Esophagus muscularis mucosa (tissue), 4 donors: Measurements from ENCODE around the gene ARL6IP1. TPM values are rescaled to one million over a fixed set of nuclear protein-coding genes. Genes with fewer than 3 reads are reported as not detected.
"Not testable (repeated sequence)": the region's sequence is repeated elsewhere in the genome, so short reads cannot be mapped to it uniquely, and the experiment has no call there.

Source experiments
- DNase-seq: peaks from one replicate; pipeline ENCODE4 v3.0.0-alpha.2; 2017; ENCODE audit errors: extremely low spot score
- H3K27ac ChIP-seq, 4 donors: fragments of 200-600 bp; sonication (generic); replicated peaks in 1 of 4; 1 replicate in 3 of 4; 2 replicates in 1 of 4; pipeline ENCODE4 v1.5.1; 2016 to 2019; ENCODE audit warnings: mild to moderate bottlenecking in 1 of 4
- H3K27me3 ChIP-seq, 4 donors: fragments of 200-600 bp; sonication (generic); one replicate each; pipeline versions ENCODE4 v1.5.1 to v1.6.0; 2016 to 2019
- H3K36me3 ChIP-seq, 4 donors: fragments of 200-600 bp; sonication (generic); one replicate each; pipeline ENCODE4 v1.5.1; 2016 to 2019
- H3K4me1 ChIP-seq, 4 donors: fragments of 200-600 bp; sonication (generic); one replicate each; pipeline ENCODE4 v1.5.1; 2016 to 2019
- H3K4me3 ChIP-seq, 4 donors: fragments of 200-600 bp; sonication (generic); 1 replicate in 2 of 4; 2 replicates in 2 of 4; pipeline ENCODE4 v1.5.1; 2016 to 2019; ENCODE audit warnings: mild to moderate bottlenecking in 4 of 4, moderate library complexity in 1 of 4
- H3K9me3 ChIP-seq, 4 donors: fragments of 200-600 bp; sonication (generic); 1 replicate in 3 of 4; 2 replicates in 1 of 4; pipeline ENCODE4 v1.5.1; 2016 to 2019
- EP300 ChIP-seq: sonication (generic); formaldehyde crosslinking; IDR thresholded peaks from one replicate; pipeline ENCODE4 v1.6.1; 2017; ENCODE audit warnings: antibody characterized with exemption
- POLR2A ChIP-seq: fragments of 450-650 bp; IDR thresholded peaks from one replicate; pipeline ENCODE4 v1.6.1; 2017; ENCODE audit warnings: antibody characterized with exemption, moderate library complexity, mild to moderate bottlenecking, low read depth
- POLR2AphosphoS5 ChIP-seq, 2 donors: sonication (generic); formaldehyde crosslinking; IDR thresholded peaks; one replicate each; pipeline ENCODE4 v1.6.1; 2017; ENCODE audit warnings: antibody characterized with exemption in 2 of 2
- WGBS: methylation state at CpG from one replicate; pipeline ENCODE4 v1.1.5; 2018; 5-methylcytosine and 5-hydroxymethylcytosine counted together
- intact Hi-C: fragments of 100-400 bp; cut with DNase I; formaldehyde crosslinking; loops from one replicate; pipeline ENCODE4 v1.15.1; 2023
- total RNA-seq, 4 donors: library from RNA; depleted of rRNA; stranded (reverse); fragments of >200 nt; gene quantifications; one replicate each; pipeline versions ENCODE4 v1.1.0 to v1.2.1, GENCODE V29; 2016
- TF ChIP-seq, protein P1 (sequence below), 3 experiments: fragments of 200-600 bp in 2 of 3; fragments of 450-650 bp in 1 of 3; sonication (generic) in 2 of 3; IDR thresholded peaks; one replicate each; pipeline ENCODE4 v1.5.1; 2017 to 2019; ENCODE audit warnings: antibody characterized with exemption in 3 of 3, mild to moderate bottlenecking in 2 of 3, moderate library complexity in 1 of 3

The ARL6IP1 gene
- total RNA-seq, 4 donors from 2014 or later, result 53.4 to 146 (median 91.2) TPM

DNA sequence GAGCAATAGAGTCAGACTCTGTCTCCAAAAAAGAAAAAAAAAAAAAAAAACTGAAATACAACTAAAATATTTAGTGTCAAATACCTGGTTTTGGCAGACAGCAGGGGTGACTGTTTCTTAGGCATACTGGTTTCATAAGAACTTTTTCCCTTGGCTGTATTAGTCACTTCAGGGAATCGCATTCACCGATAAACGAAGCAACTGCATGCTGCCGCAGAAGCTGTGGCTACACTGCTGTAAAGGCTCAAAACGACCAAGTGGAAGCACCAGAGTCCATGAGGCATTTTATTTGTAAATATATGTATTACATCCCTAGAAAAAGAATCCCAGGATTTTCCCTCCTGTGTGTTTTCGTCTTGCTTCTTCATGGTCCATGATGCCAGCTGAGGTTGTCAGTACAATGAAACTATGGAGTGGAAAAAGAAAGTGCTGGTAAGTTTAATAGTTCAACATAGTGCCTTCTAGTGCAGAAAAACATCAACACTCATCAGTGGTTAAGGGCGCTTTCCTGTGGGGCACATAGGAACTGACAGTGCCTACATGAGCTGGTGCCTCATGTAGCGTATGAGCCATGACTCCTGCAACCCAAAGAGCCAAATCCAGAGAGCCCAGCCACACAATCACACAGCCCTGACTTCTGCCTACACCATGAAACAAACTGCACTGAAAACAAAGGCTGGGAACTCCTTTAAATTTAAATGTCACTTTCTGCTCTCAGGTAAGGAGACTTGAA, 18.5 kb downstream of the ARL6IP1 start:
- Histone ChIP-seq H3K9me3 (no peaks in the 10 kb centered on the region), H3K36me3 (peaks cover 33 to 60% (median 52%) of the 10 kb centered on the region in 4 donors), H3K27me3 (no peaks in the 10 kb centered on the region), H3K4me3 (no peak overlapping the region), H3K27ac (no peak overlapping the region), H3K4me1 (peaks cover 30 to 47% (median 45%) of the 10 kb centered on the region in 4 donors)
- TF ChIP-seq POLR2AphosphoS5 (IDR thresholded peaks at IDR 0.05) (no peak), EP300 (no peak), POLR2A (no peak)
- TF ChIP-seq, protein P1, sequence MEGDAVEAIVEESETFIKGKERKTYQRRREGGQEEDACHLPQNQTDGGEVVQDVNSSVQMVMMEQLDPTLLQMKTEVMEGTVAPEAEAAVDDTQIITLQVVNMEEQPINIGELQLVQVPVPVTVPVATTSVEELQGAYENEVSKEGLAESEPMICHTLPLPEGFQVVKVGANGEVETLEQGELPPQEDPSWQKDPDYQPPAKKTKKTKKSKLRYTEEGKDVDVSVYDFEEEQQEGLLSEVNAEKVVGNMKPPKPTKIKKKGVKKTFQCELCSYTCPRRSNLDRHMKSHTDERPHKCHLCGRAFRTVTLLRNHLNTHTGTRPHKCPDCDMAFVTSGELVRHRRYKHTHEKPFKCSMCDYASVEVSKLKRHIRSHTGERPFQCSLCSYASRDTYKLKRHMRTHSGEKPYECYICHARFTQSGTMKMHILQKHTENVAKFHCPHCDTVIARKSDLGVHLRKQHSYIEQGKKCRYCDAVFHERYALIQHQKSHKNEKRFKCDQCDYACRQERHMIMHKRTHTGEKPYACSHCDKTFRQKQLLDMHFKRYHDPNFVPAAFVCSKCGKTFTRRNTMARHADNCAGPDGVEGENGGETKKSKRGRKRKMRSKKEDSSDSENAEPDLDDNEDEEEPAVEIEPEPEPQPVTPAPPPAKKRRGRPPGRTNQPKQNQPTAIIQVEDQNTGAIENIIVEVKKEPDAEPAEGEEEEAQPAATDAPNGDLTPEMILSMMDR (IDR thresholded peaks at IDR 0.05), result no peak
- 88% methylated on average over 8 of the region's 8 CpGs for WGBS
- no peak for DNase-seq
- intact Hi-C loops, result no loop called here

DNA sequence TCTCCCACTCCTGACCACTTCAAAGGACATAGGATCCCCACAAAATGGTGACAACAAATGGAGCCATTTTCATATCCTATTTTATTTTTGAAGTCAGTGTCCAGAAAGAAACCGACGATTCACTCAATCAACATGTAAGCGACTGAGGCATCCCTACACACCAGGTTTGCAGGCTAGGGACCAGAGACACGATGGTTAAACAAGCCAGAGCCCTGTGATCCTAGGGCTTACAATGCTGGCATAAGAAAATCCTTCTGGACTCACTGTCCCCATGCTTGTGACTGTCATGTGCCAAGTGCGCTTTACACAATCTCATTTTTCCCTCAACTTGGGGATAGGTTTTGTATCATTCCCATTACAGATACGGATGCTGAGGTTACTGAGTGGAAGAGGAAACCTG, 20.1 kb downstream of the ARL6IP1 start:
- H3K27me3 ChIP-seq, intact Hi-C loops: not testable (repeated sequence)

DNA sequence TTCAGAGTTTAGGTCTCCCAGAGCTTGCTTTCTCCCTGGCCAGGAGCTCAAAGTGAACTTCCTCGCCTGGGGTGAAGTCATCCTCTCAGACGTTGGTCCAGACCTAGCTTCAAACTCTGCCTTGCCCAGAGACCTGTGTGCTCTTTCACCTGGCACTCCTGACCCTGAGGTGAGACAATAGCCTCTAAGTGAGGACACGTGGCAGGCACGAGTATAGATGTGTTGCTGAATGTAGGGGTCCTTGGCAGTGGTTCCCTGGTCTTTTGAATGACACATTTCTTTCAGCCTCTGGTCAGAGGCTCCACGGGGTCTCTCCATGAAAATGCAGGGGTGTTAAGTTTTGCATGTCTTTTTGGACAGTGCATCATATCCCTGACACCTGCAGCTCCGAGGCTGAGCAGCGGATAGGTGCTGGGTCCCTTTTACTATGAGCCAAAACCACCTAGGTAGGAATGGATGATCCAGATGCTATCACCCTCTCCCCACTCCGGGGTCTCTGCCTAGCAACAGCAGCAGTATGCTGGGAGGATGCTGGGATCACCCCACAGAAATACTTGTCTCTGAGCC, 20.8 kb downstream of the ARL6IP1 start:
- Histone ChIP-seq H3K4me1 (peaks cover 8 to 23% (median 22%) of the 10 kb centered on the region in 4 donors), H3K27ac (peak overlapping the region in 1 of 4 donors; percentile 46), H3K36me3 (peaks cover 18 to 37% (median 30%) of the 10 kb centered on the region in 4 donors)
- H3K27me3 ChIP-seq, H3K4me3 ChIP-seq, DNase-seq, H3K9me3 ChIP-seq, intact Hi-C loops: not testable (repeated sequence)
- WGBS, result 49% methylated on average over 6 of the region's 8 CpGs

More for the DNA sequence above, 20.1 kb downstream of the ARL6IP1 start:
- not testable (repeated sequence) for H3K9me3 ChIP-seq, H3K4me3 ChIP-seq, H3K27ac ChIP-seq, DNase-seq
- Histone ChIP-seq H3K36me3 (peaks cover 23 to 44% (median 36%) of the 10 kb centered on the region in 4 donors), H3K4me1 (peaks cover 15 to 30% (median 28%) of the 10 kb centered on the region in 4 donors)
- WGBS, result no CpG with 5 or more reads among the region's 6 CpGs

DNA sequence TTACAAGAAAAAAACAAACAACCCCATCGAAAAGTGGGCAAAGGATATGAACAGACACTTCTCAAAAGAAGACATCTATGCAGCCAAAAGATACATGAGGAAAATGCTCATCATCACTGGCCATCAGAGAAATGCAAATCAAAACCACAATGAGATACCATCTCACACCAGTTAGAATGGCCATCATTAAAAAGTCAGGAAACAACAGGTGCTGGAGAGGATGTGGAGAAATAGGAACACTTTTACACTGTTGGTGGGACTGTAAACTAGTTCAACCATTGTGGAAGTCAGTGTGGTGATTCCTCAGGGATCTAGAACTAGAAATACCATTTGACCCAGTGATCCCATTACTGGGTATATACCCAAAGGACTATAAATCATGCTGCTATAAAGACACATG, 23.7 kb downstream of the ARL6IP1 start:
- H3K4me1 ChIP-seq, H3K4me3 ChIP-seq, DNase-seq, intact Hi-C loops, H3K9me3 ChIP-seq, H3K27ac ChIP-seq, H3K27me3 ChIP-seq, H3K36me3 ChIP-seq: not testable (repeated sequence)
- 100% methylated on average over 1 of the region's 1 CpG for WGBS

DNA sequence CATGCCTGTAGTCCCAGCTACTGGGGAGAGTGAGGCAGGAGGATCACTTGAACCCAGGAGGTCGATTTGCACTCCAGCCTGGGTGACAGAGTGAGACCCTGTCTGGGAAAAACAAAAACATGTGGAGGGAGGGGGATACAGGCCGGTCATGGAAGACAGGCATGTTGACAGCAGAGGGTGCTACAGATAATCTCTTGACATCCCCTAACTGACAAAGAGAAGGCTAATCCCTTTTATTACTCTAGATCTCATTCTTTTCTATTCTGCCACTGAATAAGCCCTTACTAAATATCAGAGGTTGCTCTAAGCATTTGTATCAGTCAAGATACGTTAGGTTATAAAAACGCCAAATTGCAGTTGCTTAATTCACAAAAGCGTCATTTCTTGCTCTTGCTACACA, 25.0 kb downstream of the ARL6IP1 start:
- H3K9me3 ChIP-seq, H3K36me3 ChIP-seq, intact Hi-C loops, H3K4me1 ChIP-seq, H3K27me3 ChIP-seq, H3K27ac ChIP-seq, H3K4me3 ChIP-seq, DNase-seq: not testable (repeated sequence)
- WGBS, result 75% methylated on average over 5 of the region's 5 CpGs

DNA sequence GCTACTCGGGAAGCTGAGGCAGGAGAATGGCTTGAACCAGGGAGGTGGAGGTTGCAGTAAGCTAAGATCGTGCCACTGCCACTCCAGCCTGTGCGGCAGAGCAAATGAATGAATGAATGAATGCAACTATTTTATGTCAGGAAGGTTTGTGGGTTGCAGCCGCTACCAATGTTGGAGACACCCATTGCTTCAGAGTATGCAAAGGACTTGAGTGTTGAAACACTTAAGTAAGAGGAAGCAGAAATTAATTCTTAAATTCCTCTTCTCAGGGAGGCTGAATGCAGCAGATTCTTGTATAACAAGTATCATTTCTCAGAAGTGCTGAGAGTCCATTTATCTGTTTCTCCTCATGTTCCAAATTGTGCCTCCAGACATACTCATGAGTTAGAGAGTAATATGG, 26.7 kb downstream of the ARL6IP1 start:
- H3K27ac ChIP-seq, intact Hi-C loops, H3K4me1 ChIP-seq, H3K27me3 ChIP-seq, H3K4me3 ChIP-seq, H3K9me3 ChIP-seq, H3K36me3 ChIP-seq, DNase-seq: not testable (repeated sequence)
- 98% methylated on average over 4 of the region's 4 CpGs for WGBS

DNA sequence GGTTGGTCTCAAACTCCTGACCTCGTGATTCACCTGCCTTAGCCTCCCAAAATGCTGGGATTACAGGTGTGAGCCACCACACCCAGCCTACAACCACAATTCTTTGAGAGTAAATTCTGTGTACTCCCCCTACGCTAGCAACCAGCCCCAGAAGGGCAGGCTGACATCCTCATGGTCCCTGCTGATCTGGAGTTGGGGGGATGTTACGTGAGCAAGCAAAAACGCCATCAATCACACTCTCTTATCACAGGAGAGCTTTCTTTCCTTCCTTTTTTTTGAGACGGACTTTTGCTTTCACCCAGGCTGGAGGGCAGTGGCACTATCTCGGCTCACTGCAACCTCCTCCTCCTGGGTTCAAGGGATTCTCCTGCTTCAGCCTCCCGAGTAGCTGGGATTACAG, 29.2 kb downstream of the ARL6IP1 start:
- DNase-seq, intact Hi-C loops, H3K4me1 ChIP-seq, H3K4me3 ChIP-seq, H3K9me3 ChIP-seq, H3K27ac ChIP-seq, H3K27me3 ChIP-seq, H3K36me3 ChIP-seq: not testable (repeated sequence)
- 77% methylated on average over 7 of the region's 7 CpGs for WGBS

DNA sequence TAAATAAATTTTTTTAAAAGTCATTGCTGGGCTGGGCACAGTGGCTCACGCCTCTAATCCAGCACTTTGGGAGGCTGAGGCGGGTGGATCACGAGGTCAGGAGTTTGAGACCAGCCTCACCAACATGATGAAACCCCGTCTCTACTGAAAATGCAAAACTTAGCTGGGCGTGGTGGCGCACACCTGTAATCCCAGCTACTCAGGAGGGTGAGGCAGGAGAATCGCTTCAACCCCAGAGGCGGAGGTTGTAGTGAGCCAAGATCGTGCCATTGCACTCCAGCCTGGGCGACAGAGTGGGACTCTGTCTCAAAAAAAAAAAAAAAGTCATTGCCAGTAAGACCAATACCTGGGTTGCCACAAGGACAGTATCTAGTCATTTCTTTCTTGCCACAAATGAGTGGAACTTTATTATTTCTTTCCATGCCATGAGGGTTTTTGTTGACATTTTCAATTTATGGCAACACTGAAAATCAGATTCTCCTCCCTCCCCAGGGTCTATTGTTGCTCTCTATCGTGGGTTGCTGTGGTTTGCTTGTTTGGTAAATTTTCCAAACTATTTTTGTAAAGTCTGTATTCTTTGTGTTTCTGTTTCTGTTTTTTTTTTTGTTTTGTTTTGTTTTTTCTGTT, 30.9 kb downstream of the ARL6IP1 start:
- H3K27ac ChIP-seq, H3K27me3 ChIP-seq, H3K4me3 ChIP-seq, H3K4me1 ChIP-seq, H3K9me3 ChIP-seq, intact Hi-C loops, H3K36me3 ChIP-seq, DNase-seq: not testable (repeated sequence)
- WGBS, result 95% methylated on average over 11 of the region's 11 CpGs

DNA sequence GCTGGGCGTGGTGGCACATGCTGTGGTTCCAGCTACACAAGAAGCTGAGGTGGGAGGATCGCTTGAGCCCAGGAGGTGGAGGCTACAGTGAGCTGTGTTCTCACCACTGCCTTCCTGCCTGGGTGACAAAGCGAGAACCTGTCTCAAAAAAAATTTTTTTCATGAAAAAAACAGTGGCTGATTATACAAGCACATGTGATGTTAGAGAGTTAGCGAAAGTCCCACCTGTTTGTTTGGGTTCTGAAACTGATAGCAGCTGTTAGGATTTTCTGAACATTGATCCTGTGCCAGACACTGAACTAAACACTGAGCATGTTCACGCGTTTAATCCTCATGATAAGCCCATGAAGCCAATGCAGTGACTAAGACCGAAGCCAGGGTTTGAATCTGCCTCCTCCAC, 34.1 kb downstream of the ARL6IP1 start:
- H3K4me1 ChIP-seq, H3K36me3 ChIP-seq, H3K27me3 ChIP-seq, H3K4me3 ChIP-seq, intact Hi-C loops, DNase-seq, H3K9me3 ChIP-seq, H3K27ac ChIP-seq: not testable (repeated sequence)
- WGBS, result 71% methylated on average over 4 of the region's 7 CpGs

DNA sequence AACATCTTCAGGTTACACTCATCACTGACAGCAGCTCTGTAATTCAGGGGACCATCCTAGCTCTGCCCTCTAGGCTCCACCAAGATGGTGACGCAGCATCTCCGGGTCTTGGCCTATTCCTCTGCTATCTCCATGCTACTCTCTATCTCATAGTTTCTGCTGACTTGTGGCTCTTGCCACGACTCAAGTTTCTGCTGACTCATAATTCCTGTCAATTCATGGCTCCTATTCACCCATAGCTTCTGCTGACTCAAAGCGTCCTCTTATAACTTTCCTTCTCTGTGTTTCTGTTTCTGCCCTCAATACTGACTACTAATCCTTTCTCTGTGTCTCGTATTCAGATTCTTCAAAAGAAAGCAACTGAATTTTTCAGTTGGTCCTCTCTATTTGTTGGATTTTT, 38.6 kb downstream of the ARL6IP1 start:
- H3K4me1 ChIP-seq, H3K27ac ChIP-seq, H3K9me3 ChIP-seq, intact Hi-C loops, H3K36me3 ChIP-seq, DNase-seq, H3K4me3 ChIP-seq, H3K27me3 ChIP-seq: not testable (repeated sequence)
- WGBS, result 63% methylated on average over 3 of the region's 5 CpGs
